Measurements from ENCODE around the gene PCDHGA1.
"Not testable (repeated sequence)": the region's sequence is repeated elsewhere in the genome, so short reads cannot be mapped to it uniquely, and the experiment has no call there.

The PCDHGA1 gene

DNA sequence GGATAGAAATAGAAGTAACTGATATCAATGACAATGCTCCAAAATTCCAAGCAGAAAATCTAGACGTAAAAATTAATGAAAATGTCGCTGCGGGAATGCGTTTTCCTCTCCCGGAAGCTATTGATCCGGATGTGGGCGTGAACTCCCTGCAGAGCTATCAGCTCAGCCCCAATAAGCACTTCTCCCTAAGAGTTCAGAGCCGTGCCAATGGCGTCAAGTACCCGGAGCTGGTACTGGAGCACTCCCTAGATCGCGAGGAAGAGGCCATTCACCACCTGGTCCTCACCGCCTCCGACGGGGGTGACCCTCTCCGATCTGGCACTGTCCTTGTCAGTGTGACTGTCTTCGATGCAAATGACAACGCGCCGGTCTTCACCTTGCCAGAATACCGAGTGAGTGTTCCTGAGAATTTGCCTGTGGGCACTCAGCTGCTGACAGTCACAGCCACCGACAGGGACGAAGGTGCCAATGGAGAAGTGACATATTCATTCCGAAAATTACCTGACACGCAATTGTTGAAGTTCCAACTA is 83.3 kb downstream of the PCDHGA1 start:
- DNase-seq (ENCODE audit: insufficient read length, low spot score) (no peak), FAIRE-seq (no peak)
- TF ChIP-seq, protein P1, sequence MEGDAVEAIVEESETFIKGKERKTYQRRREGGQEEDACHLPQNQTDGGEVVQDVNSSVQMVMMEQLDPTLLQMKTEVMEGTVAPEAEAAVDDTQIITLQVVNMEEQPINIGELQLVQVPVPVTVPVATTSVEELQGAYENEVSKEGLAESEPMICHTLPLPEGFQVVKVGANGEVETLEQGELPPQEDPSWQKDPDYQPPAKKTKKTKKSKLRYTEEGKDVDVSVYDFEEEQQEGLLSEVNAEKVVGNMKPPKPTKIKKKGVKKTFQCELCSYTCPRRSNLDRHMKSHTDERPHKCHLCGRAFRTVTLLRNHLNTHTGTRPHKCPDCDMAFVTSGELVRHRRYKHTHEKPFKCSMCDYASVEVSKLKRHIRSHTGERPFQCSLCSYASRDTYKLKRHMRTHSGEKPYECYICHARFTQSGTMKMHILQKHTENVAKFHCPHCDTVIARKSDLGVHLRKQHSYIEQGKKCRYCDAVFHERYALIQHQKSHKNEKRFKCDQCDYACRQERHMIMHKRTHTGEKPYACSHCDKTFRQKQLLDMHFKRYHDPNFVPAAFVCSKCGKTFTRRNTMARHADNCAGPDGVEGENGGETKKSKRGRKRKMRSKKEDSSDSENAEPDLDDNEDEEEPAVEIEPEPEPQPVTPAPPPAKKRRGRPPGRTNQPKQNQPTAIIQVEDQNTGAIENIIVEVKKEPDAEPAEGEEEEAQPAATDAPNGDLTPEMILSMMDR (IDR thresholded peaks at IDR 0.05; ENCODE audit: insufficient read depth, missing control alignments), result no peak

- DNase-seq (ENCODE audit: insufficient read length, low spot score); FAIRE-seq: not testable (repeated sequence)
Observed at GRCh38 chr5:141414548-141415274, 84.4 kb downstream of the PCDHGA1 start.

- not testable (repeated sequence) for DNase-seq (ENCODE audit: insufficient read length, low spot score); FAIRE-seq
Observed at GRCh38 chr5:141415275-141415618, 84.9 kb downstream of the PCDHGA1 start.

DNA sequence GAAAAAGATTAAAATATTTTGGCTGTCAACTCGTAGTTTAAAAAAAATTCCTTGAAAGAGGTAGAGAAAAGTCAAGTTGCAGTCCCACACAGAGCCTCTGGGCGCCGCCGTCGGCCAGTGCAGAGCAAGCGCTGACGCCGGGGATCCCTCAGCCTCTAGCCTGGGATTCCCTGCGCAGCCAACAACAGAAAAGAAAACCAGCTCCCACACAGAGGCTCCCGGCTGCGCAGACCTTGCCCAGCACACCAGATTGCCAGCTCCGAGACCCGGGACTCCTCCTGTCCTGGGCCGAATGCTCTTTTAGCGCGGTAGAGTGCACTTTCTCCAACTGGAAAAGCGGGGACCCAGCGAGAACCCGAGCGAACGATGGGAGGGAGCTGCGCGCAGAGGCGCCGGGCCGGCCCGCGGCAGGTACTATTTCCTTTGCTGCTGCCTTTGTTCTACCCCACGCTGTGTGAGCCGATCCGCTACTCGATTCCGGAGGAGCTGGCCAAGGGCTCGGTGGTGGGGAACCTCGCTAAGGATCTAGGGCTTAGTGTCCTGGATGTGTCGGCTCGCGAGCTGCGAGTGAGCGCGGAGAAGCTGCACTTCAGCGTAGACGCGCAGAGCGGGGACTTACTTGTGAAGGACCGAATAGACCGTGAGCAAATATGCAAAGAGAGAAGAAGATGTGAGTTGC is 87.3 kb downstream of the PCDHGA1 start, which contains the start of gene PCDHGB7:
PCDHGB7 (plus strand) TSS at position 184 of the 679 bp plus-strand sequence; CDS start at position 367, 183 bp downstream.
- not testable (repeated sequence) for FAIRE-seq; DNase-seq (ENCODE audit: insufficient read length, low spot score)

DNA sequence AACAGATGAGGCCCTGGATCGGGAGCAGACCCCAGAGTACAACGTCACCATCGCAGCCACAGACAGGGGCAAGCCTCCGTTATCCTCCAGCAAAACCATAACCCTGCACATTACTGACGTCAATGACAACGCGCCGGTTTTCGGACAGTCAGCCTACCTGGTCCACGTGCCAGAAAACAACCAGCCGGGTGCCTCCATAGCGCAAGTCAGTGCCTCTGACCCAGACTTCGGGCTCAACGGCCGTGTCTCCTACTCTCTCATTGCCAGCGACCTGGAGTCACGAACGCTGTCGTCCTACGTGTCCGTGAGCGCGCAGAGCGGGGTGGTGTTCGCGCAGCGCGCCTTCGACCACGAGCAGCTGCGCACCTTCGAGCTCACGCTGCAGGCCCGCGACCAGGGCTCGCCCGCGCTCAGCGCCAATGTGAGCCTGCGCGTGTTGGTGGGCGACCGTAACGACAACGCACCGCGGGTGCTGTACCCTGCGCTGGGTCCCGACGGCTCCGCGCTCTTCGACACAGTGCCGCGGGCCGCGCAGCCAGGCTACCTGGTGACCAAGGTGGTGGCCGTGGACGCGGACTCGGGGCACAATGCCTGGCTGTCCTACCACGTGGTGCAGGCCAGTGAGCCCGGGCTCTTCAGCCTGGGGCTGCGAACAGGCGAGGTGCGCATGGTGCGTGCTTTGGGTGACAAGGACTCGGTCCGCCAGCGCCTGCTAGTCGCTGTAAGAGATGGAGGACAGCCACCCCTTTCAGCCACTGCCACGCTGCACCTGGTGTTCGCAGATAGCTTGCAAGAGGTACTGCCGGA is 89.0 kb downstream of the PCDHGA1 start:
- TF ChIP-seq, protein P1 (IDR thresholded peaks at IDR 0.05; ENCODE audit: insufficient read depth, missing control alignments), result no peak
- no peak for FAIRE-seq
- DNase-seq (ENCODE audit: insufficient read length, low spot score), result no peak

GRCh38 chr5:141420855-141421488 is 90.7 kb downstream of the PCDHGA1 start, which contains the start of gene PCDHGA11:
TSS of gene PCDHGA11 (plus strand) at chr5:141421051. CDS start at chr5:141421228, 177 bp downstream.
- TF ChIP-seq, protein P1 (IDR thresholded peaks at IDR 0.05; ENCODE audit: insufficient read depth, missing control alignments), result no peak
- DNase-seq (ENCODE audit: insufficient read length, low spot score) (no peak), FAIRE-seq (no peak)

- DNase-seq (ENCODE audit: insufficient read length, low spot score), result no peak
- no peak for FAIRE-seq
- TF ChIP-seq, protein P1 (IDR thresholded peaks at IDR 0.05; ENCODE audit: insufficient read depth, missing control alignments), result no peak
Observed at GRCh38 chr5:141421489-141421855, 91.2 kb downstream of the PCDHGA1 start.

DNA sequence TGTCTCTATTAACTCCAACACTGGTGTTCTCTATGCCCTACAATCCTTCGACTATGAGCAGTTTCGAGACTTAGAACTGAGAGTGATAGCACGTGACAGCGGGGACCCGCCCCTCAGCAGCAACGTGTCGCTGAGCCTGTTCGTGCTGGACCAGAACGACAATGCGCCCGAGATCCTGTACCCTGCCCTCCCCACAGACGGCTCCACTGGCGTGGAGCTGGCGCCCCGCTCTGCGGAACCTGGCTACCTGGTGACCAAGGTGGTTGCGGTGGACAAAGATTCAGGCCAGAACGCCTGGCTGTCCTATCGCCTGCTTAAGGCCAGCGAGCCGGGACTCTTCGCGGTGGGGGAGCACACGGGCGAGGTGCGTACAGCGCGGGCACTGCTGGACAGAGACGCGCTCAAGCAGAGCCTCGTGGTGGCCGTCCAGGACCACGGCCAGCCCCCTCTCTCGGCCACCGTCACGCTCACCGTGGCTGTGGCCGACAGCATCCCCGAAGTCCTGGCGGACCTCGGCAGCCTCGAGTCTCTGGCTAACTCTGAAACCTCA is 92.5 kb downstream of the PCDHGA1 start:
- DNase-seq (ENCODE audit: insufficient read length, low spot score) (no peak), FAIRE-seq (no peak)
- TF ChIP-seq, protein P1 (IDR thresholded peaks at IDR 0.05; ENCODE audit: insufficient read depth, missing control alignments), result no peak

All from D721Med (cell line).